CD4-positive, alpha-beta T cell treated with Interleukin-17A for 4 hours (primary cell): ENCODE data around the gene WWOX.

Experiments used
- DNase-seq: peaks from one replicate; pipeline ENCODE4 v3.0.0-alpha.2; 2020; ENCODE audit warnings: mixed read lengths

Gene WWOX

DNA sequence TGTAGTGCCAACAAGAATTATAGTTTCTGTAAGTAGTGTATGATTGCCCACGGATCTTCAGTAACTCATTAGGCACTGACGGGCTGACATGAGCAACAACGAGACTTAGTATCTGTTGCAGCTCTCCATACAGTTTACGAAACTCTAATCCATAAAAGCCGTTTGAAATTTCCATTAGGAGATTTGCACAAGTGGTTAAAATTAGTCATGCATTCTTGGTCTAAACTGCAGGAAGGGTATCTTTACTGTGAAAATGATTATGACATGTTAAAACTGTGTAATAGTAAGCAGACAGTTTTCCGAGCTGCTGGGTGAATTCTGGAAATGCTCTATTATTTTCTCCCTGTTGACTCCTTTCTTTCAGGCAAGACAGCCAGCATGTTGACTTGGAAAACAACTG lies 605.0 kb downstream of the WWOX start:
- no peak for DNase-seq

DNA sequence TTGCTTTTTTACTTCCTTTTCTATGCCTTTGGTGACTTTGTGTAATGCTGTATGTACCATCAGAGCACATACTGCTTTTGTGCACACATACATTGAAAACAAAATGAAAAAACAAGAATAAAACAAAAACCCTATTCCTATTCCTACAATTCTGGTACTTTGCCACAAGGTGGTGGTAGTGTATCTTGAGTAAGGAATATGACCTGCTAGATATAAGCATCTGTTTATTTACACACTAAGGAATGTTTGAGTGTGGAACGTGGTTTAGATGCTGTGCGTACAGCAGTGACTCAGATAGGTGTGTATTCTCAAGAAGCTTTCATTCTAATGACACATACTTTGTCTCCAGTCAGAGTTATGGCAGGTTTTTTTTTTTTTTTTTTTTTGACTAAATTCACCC lies 606.2 kb downstream of the WWOX start:
- peak; percentile 17 for DNase-seq

DNA sequence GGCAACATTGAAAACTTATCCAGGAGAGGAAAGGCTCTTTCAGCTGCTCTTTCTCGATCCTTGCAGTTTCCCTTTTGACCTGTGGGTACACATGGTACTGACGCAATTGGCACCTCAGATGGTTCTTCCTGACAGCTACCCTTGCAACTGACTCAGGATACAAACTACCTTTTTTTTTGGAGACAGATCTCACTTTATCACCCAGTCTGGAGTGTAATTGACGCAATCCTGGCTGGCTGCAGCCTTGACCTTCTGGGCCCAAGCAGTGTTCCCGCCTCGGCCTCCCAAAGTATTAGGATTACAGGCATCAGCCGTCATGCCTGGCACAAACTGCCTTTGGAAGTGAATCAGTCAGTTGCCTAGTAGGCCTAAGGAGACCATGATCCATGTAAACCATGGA lies 607.2 kb downstream of the WWOX start:
- DNase-seq = no peak

DNA sequence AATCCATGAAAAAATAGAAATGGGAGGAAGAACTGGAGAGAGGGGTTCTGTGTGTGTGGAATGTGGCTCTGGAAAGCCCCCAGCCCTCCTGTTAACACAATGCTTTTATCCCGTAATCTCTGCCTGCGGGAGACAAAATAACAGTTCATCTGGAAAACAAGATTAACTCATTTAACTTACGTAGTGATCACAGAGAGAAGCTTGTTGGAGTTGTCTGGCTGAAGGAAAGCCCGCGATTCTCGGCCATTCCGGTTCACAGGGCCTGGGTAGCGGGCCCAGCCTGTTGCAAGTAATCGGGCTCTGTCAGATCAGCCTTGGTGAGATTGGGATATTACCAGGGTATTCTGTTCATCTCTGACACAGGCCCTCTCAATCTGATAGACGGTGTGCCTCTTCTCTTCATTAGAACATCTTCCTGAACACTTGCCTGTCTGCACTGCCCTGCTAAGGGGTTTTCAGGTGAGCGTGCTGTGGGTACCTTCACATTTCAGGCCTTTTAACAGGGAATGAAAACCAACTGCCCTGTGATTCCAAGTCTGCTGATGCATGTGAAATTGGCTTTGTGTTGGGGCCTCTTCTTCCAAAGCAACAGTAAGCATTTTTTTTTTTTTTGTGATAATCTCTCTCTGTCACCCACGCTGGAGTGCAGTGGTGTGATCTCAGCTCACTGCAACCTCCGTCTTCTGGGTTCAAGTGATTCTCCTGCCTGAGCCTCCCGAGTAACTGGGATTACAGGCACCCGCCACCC lies 609.9 kb downstream of the WWOX start:
- DNase-seq = no peak

DNA sequence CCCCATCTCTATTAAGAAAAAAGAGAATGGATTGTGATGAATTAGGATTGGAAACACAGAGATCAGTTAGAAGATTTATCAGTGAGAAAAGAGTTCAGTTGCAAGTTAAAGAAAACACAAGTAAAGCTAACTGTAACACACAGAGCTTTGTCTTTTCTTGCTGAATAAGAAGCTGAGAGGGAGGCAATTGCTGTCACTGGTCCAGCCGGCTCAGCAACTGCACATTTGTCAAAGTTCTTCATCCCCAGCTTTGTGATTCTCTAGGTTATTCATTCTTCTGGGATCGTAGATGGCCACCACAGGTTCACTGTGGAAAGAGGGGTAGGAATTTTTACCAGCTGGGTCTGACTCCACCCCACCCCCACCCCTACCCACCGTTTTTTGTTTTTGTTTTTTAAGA lies 615.7 kb downstream of the WWOX start:
- DNase-seq = no peak

DNA sequence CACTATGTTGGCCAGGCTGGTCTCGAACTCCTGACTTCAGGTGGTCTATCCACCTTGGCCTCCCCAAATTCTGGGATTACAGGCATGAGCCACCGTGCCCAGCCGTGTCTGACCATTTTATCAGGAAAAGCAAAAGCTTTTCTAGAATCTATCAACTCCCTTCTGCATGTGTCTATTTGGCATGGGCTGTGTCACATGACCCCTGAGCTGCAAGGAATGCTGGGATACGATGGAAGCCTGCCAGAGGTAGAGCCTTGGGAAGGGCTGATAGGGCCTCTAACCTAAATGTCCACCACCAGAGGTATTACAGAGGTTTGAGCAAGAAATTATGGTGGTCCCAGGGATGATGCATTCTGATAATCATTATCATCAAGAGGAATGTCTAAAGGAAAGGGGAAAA lies 616.2 kb downstream of the WWOX start:
- DNase-seq = no peak

DNA sequence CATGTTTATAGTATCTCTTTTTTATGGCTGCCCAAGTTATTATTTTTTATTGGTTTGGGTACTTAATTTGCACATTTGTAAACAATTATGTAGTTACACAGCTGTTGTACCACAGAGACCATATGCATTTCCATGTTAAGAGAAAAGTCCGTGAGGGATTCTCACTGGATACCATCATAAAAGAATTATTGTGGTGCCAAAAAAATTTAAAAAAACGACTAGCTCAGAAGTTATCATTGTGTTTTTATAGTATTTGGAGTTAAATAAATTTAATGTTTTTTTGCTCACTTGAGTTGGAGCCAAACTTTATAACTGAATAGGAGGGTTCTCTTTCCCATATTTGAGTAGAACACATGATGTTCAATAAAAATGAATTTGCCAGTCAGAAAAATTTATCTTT lies 618.7 kb downstream of the WWOX start:
- no peak for DNase-seq

DNA sequence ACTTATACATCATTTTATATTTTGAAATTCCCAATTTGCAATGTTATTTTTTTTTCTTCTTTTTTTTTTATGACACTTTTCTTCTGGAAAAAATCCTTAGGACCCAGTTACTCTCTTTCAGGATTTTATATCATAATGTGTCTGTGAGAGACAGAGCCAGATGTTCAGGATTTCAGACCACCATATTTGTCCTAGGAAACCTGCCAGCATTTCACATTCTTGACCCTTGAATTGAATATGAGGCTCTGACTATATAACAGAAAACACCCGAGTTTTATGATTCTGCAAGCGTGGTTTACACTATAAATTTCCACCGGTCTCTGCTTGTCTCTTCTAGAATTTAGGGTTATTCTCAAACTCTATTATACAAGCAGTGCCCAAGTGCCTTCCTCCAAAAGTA lies 621.0 kb downstream of the WWOX start:
- no peak for DNase-seq

DNA sequence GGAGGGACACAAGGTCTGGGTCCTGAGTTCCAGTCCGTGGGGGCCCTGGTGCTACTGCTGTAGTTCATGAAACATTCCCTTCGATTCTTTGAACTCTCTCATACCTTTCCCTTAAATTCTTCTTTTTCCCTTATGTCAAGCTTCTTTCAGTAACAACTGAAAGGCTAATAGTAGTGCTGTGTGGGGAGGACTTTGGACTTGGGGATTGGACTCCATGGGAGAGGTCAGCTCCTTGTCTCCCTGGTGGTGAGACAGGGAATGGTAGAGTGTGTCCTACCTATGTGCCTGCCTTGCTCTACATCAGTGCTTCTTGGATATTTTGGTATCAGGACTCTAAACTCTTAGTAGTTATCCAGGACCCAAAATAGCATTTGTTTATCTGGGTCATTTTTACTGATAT lies 628.1 kb downstream of the WWOX start:
- no peak for DNase-seq

DNA sequence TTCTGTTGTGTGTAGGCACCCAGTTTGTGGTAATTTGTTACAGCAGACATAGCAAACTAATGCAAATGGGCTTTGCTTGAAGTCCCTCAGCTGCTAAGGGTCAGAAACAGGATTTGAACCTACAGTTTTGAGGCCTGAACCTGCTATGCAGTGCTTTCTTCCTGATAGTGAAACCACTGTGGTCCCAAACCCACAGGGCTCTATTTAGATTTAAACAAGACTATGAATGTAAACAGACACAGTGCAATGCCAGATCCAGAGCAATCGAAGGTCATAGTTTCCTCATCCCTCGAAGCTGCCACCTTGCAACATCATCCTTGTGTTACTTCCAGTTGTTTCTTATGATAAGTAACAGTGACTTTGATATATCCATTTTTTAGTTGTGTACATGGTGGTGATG lies 630.2 kb downstream of the WWOX start:
- no peak for DNase-seq

DNA sequence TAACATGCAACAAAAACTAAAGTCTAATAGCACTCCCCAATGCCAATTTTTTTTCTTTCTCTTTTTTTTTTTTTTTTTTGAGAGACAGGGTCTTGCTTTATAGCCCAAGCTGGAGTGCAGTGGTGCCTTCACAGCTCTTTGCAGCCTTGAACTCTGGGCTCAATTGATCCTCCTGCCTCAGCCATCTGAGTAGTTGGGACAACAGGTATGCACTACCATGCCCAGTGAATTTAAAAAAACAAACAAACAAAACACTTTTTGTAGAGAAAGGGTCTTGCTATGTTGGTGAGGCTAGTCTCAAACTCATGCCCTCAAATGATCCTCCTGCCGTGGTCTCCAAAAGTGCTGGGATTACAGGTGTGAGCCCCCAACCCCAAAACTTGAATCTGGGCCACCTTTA lies 632.3 kb downstream of the WWOX start:
- DNase-seq = no peak

DNA sequence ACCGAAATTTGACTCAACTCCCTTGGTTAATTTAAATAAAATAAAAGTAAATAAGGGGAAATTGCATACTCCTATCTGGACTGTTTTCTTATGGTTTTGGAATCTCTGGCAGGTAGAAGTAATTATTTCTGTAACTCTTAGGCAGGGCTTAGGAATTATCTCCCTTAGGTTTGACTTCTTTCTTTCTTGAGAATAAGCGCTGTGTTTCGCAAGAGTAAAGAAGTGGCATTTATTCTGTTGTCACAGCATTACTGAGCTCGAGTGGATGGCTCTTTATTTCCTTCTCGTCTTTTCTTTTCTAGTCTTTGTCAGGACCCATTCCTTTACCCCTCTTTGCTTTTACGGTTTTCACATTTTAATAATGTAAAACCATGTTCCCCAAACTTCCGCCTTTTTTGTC lies 633.2 kb downstream of the WWOX start:
- no peak for DNase-seq

DNA sequence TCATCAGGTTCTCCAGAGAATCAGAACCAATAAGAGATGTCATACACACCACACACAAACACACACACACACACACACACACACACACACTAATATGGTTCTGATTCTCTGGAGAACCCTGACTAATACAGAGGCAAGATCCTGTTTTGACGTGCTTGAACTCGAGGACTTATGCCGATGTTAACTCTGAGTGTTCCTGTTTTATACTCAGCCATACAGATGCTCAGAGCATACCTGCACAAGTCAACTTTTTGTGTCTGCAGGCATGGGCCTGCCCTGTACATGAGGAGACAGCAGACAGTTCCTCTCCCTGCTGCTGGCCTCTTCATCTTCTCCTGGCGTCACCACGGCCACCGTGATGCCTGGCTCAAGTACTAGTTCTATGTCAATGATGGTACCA lies 635.9 kb downstream of the WWOX start:
- no peak for DNase-seq

DNA sequence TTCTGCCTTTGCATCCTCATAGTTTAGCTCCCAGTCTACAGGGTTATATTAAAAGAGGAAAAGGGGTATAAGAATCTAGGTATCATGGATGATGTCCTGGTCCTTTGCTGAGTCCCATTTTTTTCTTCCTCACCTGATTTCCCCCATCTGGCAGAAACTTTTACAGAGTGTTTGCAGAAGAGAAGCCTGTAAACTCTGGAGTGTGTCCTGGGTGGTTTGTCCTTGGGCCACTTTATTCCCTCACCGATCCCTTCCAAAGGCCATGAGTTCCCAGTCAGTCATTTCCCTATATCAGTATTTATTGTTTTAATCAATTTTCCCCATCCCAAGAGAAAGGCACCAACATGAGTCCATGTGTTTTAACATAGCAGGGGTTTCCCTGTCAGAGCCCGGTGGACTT lies 638.2 kb downstream of the WWOX start:
- DNase-seq = no peak

DNA sequence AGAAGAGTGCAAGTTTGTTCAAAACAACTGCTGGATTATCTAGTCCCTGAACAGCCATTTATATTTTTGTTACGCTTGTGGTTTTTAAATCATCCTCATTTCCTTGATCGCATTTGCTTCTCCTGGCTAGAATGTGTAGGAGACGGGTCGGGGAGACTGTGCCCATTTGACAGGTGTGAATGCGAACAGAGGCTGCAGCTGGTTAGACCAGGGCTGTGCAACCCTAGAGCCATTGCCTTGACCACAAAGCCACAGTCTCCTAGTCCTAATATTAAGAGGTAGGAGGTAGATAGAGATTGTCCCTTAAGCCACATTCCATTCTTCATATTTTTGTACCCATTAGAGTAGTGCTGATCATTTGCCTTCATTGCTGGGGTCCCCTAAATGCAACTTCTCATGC lies 639.1 kb downstream of the WWOX start:
- DNase-seq = no peak

DNA sequence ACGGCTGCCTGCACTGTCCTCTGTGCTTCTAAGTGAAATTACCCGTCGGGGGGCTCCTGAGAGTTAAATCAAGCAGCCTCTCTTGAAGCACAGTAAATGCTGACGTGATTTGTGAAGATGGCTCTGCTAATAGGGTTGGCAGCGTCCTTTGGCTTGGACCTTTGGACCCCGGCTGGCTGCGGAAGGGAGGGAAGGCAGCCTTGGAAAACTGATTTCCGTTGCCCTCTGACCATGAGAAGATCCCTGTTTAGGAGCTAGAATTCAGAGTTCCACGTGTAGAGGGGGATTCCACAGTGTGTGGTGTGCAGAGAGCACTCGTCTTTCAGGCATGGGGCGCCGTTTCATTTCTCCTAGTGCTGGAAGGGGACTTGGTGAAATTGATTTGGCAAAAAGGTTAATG lies 640.8 kb downstream of the WWOX start:
- no peak for DNase-seq

DNA sequence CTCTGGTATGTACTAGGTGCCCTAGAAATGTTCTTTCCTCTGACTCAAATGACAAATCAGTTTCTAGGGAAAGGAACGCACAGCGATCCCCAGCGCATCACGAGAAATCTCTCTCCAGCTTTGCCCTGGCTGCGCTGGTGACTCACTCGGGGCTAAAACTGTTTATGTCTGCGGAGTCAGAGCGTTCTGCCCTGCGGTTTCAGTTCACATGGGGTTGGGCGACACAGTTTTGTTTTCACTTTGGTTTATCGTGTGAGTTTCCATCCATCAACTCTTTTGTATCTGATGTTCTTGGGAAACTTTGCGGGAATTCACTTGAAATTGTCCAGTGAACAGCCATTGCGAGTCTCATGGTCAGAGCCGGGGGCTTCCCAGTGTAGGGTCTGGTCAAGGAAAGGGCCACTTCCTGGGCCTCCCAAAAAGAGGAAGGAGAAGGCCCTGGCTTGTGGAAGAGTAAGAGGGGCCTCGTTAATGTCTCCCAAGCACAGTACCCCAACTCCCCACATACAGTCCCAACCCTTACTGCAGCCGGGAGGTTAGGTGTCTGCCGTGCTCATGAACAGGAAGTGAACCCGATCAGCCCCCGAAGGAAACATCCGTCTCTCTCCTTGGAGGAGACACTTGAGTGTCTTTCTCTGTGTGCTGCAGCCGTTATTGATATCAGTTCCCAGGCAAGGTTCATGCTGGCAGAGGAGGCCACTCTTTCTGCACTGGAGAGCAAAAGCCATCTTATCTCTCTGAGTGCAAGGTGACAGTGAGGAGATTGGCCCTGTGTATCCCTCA lies 643.2 kb downstream of the WWOX start:
- DNase-seq = peak; percentile 85

DNA sequence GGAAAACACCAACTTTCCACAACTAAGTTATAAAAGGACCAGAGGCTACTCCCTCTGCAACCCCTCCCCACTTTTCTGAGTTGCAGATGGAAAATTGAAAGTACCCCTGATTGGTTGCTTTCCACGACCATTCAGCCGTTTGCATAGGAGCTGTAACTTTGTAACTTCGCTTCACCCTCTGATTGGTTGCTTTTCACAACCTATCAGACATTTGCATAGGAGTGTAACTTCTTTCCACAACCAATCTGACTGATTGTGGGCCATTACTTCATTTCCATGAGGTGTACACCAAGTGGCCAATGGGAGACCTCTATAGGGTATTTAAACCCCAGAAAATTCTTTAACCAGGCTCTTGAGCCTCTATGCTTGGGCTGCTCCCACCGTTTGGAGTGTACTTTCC lies 644.1 kb downstream of the WWOX start:
- no peak for DNase-seq

DNA sequence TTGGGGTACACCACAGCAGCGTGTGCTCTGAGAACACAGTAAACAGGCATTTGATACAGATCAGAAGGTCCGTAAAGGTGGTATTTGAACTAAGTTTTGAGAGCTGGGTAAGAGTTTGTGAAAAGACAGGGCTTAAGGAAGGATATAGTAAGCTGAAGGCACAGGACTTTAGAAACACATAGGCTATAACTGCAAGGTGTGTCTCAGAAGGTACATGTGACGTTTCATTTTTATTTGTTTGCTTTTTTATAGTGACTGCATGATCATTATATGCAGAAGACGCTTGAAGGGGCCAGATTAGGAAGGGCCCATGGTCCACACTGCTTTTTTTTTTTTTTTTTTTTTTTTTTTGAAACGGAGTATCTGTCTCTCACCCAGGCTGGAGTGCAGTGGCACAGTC lies 644.6 kb downstream of the WWOX start:
- no peak for DNase-seq

DNA sequence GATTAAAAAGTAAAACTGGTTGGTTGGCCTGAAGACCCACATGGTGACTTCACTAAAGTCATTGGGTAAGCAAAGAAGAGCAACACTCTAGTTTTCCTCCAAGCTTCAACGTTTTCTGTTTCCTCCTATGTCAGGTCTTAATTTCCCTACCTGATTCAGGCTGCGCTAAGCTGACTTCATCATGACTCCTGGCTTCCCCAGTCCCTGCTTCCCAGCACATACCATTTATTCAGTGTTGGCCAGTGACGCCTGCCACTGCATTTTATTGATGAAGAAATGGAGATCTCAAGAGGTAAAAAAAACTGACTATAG lies 645.3 kb downstream of the WWOX start:
- no peak for DNase-seq

DNA sequence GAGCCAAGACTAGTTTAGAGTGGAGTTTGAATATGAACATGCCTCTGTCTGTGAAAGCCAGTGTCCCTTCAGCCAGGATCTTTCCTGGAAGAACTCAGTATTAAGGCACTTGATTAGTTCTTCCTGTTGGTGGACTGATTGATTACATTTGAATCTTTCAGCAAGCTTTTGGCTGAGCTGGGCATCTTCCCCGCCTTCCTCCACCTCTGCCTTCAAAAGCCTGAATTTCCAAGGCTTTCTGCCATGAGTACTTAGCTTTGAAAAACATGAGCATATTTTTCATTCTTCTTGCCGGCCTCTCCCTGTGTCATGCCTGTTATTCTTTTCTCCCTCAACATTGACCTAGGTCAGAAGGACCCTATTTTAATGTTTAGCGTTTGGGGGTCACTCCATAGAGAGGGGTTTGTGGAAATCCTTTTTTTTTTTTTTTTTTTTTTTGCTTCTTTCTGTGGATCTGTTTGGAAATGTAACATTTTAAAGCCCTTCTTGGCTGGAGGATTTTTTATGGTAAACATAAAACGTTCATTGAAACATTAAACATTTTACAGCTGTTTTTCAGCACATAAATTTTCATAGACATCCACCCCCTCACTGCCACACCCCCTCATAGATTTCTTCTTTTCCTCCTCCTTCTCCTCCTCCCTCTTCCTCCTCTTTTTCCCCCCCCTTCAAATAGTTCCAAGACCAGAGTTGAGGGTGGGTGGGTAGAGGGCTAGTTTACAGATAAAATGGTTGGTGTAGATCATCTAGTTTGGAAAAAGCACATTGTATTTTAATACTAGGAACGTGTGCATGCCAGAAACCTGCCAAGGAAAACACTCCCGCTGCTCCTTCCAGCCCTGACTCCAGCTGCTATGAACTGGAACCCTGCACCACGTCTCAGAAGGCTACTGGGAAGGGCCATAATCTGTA lies 645.9 kb downstream of the WWOX start:
- DNase-seq = no peak

DNA sequence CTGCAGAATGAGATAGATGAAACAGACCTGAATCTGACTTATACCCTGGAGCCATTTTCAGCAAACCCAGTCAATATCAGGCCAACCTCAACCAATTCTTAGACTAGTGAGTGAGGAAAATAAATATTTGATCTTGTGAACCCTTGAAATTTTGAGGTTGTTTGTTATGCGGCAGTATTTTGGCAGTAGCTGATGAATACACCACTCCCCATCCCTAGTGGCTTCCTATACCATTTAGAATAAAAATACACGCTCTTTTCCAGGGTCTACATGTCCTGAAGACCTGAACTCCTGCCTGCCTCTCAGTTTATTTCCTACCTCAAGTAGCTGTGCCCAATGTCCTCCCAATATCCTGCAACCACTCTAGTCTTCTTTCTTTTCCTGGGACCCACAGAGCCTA lies 647.3 kb downstream of the WWOX start:
- DNase-seq = no peak

DNA sequence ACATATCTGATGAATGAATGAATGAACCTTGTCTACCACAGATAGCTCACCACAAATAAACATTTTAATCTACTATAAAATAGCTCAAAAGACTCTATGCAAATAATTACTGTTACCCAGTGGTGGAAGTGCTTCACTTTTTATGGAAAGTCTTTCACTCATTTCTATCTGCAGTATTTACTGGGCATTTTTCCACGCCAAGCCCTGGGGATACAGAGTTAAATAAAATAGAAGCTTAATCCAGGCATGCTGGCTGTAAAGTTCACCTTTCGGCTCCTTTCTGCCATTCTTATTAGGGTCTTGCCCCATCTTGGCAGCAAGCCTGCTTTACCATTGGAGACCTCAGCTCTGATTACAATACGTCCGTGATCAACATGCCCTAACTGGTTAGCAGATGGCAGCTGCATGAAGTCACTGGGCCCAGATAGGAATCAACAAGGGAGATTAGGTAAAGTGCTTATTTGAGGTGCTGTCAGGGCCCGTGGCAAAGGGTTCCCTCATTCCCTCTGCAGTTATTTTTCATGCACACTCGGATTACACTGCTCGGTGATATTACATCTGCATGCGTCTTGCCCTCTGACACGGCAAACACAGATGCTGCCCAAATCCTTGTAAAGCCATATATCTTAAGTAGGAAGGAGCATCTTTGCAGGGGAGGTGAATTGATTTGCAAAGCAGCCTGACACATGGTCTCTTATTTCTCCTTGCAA lies 648.9 kb downstream of the WWOX start:
- no peak for DNase-seq
